HG03045 (cell line): ENCODE results near the gene RAB34.
"Not testable (repeated sequence)": the region's sequence is repeated elsewhere in the genome, so short reads cannot be mapped to it uniquely, and the experiment has no call there.

Experiments
- ATAC-seq: cut with Tn5 transposase; IDR thresholded peaks from one replicate; pipeline ENCODE4 v1.9.1; 2021; ENCODE audit warnings: mild to moderate bottlenecking, moderate library complexity; ENCODE audit not compliant: unreplicated experiment

The RAB34 gene

GRCh38 chr17:28746611-28747050 lies 29.0 kb upstream of the RAB34 start:
- no peak for ATAC-seq

DNA sequence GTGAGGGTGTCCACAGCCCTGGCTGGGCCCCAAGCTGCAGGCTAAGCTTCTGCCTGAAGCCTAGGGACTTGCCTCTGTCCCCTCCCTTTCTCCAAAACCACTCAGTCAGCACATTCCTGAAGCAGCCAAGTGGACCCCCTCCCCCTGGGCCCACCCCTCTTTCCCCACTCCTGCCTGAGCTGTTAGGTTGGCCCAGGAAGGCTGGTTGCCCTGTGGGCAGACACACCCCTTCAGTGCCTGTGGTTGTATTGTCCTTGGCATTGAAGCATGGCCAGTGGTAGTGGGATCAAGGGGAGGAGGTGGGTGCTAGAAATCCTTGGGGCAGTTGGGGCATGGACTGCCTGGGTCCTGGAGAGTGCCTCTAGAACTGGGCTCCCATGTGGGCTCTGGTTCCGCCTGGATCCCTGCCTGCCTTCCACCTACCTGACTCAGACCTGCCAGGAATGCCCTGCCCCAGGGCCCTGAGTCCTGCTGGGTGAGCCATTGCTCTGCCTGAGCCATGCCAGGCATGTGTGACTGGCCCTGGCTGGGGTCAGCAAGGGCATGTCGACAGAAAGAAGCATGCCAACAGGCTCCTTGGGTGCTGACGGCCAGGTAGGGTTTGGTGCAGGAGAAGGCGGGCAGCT lies 28.2 kb upstream of the RAB34 start:
- no peak for ATAC-seq

GRCh38 chr17:28744972-28745785 lies 27.5 kb upstream of the RAB34 start:
- no peak for ATAC-seq

DNA sequence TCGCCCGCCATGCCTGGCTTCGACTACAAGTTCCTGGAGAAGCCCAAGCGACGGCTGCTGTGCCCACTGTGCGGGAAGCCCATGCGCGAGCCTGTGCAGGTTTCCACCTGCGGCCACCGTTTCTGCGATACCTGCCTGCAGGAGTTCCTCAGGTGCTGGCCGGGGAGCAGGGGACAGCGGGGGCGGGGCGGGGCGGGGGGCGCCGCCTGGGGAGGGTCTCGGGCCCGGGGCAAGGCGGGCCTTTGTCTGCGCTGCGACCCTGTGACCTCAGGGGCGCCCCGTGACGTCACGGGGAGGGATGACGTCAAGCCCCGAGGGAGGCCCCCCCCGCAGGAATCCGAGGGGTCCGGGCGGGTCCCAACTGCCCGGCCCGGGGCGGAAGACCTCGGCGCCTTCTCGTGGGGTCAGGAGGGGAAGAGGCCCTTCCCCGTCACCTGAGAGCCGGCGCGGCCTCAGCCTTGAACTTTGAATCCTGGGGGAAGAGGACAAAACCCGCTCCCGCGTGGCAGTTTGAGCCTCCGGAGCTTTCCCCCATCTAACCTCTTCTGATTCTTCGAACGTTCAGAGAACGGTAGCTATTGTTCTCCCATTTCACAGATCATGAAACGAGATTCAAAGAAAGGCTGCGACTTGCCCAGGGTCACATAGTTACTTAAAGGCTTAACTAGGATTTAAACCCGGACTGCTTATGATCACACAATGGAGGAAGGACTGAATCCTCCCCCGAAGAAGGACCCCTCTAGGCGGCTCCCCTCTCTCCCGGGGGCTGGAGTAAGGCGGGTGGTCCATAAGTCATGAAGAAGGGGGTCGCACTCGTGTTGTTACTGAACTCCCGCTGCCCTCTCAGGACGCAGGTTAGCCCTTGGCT lies 26.7 kb upstream of the RAB34 start:
- ATAC-seq, result peak; percentile 32

GRCh38 chr17:28743243-28744103 lies 25.8 kb upstream of the RAB34 start, which contains the start of gene TRAF4:
Gene TRAF4 (plus strand): TSS chr17:28744011. CDS start chr17:28744113, 102 bp downstream.
- peak; percentile 66 for ATAC-seq

DNA sequence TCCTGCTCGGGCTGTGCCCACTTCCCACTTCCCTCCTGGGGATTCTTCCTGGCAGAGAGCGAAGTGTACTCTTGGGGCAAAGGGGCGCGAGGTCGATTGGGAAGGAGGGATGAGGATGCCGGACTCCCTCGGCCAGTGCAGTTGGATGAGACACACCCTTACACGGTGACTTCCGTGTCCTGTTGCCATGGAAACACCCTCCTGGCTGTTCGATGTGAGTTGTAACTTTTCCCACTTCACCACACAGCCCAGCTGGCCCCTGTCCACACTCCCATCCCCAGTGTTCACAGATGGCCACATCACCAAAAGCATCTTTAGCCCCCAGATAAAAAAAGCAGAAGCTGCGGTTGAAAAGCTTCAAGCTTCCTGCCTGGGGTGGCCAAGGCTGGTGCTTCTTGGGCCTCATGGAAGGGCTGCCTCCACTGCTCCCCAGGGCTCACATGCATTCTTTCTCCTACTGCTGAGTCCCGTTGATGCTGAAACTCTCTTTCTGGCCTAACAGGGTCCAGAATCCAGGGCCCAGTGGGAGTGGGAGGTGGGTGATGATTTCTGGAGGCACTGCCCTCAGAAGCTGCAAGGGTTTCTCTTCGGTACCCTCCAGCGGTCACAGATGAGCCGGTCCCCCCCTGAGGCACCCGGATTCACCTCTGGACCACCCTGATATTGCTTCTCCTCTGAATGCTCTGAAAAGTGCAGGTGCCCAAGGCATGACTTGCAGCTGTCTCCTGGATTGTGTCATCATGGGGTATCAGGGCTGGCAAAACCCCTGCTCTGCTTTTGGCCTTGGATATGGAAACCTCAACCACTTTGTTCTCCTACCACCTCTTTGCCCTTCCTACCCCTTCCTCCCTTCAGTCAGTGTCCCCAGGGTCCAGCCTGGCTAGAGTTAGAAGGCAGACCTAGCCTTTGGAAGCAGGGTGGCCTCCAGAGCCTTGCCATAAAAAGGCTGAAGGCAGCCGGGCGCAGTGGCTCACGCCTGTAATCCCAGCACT lies 24.0 kb upstream of the RAB34 start:
- no peak for ATAC-seq

- ATAC-seq, result no peak
Observed at GRCh38 chr17:28740406-28741357, 23.0 kb upstream of the RAB34 start.

GRCh38 chr17:28738680-28739384 lies 21.2 kb upstream of the RAB34 start:
- no peak for ATAC-seq

GRCh38 chr17:28737770-28738679 lies 20.4 kb upstream of the RAB34 start:
- no peak for ATAC-seq

GRCh38 chr17:28737316-28737715 lies 19.6 kb upstream of the RAB34 start:
- ATAC-seq, result no peak

DNA sequence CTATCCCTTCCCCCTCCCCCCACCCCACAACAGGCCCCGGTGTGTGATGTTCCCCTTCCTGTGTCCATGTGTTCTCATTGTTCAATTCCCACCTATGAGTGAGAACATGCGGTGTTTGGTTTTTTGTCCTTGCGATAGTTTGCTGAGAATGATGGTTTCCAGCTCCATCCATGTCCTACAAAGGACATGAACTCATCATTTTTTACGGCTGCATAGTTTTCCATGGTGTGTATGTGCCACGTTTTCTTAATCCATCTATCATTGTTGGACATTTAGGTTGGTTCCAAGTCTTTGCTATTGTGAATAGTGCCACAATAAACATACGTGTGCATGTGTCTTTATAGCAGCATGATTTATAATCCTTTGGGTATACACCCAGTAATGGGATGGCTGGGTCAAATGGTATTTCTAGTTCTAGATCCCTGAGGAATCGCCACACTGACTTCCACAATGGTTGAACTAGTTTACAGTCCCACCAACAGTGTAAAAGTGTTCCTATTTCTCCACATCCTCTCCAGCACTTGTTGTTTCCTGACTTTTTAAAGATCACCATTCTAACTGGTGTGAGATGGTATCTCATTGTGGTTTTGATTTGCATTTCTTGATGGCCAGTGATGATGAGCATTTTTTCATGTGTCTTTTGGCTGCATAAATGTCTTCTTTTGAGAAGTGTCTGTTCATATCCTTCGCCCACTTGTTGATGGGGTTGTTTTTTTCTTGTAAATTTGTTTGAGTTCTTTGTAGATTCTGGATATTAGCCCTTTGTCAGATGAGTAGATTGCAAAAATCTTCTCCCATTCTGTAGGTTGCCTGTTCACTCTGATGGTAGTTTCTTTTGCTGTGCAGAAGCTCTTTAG lies 18.5 kb upstream of the RAB34 start:
- ATAC-seq, result not testable (repeated sequence)

DNA sequence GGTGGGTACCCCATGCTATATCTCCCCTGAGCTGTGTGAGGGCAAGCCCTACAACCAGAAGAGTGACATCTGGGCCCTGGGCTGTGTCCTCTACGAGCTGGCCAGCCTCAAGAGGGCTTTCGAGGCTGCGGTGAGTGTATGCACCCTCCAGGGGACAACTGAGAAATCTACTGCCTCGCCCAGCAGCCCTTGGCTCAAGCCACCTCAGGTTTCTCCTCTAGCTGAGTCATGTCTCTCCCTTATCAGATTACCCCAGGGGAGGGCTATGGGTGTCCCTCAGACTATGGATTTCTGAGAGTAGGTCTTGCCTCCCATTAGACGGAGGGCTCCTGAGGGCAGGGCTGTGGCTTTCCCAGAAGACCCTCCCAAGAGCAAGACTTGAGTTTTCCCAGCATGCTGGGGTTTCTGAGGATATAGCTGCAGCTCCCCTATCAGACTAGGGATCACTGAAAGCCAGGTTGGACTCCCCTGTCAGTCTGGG lies 17.6 kb upstream of the RAB34 start:
- ATAC-seq, result no peak

DNA sequence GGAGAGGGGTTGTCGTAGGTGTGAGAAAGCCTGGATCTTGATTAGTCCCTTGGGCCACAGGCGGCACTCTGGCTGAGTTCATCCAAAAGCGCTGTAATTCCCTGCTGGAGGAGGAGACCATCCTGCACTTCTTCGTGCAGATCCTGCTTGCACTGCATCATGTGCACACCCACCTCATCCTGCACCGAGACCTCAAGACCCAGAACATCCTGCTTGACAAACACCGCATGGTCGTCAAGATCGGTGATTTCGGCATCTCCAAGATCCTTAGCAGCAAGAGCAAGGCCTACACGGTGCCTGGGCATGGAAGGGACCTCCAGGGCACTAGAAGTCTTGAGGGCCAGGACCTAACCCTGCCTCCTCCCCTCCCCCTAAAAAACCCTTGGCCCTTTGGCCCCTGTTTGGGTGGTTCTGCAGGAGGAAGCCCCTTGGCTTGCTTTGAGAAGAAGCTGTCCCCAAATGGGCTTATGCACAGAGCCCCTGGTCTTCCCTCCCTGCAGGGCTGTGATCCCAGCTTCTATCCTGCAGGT lies 17.1 kb upstream of the RAB34 start:
- no peak for ATAC-seq

- ATAC-seq, result no peak
Observed at GRCh38 chr17:28733346-28733745, 15.7 kb upstream of the RAB34 start.

DNA sequence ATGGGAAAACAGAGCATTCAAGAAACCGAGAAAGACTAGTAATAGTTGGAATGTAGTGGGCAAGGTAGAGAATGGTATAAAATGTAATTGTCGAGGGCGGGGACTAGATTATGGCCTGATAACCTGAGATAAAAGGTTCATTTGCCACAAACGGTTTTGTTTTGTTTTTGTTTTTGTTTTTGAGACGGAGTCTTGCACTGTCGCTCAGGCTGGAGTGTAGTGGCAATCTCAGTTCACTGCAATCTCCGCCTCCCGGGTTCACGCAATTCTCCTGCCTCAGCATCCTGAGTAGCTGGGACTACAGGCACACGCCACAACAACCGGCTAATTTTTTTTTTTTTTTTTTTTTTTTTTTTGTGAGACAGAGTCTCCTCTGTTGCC lies 12.3 kb upstream of the RAB34 start:
- ATAC-seq, result no peak
